GM12865 (cell line): Measurements from ENCODE around the gene PPFIBP2.

Experiments used
- DNase-seq: peaks from one replicate; pipeline ENCODE4 v3.0.0; 2010; ENCODE audit warnings: low read depth
- H3K4me3 ChIP-seq: 2 replicates; pipeline ENCODE4 v1.5.1; 2011; ENCODE audit warnings: mild to moderate bottlenecking, low read depth, low read length, control low read depth
- CTCF ChIP-seq: IDR thresholded peaks from 2 replicates; pipeline ENCODE4 v1.5.1; 2011; ENCODE audit warnings: low read length, control low read depth, low read depth, inconsistent platforms; ENCODE audit not compliant: insufficient read depth; ENCODE audit errors: missing control alignments

PPFIBP2 gene

DNA sequence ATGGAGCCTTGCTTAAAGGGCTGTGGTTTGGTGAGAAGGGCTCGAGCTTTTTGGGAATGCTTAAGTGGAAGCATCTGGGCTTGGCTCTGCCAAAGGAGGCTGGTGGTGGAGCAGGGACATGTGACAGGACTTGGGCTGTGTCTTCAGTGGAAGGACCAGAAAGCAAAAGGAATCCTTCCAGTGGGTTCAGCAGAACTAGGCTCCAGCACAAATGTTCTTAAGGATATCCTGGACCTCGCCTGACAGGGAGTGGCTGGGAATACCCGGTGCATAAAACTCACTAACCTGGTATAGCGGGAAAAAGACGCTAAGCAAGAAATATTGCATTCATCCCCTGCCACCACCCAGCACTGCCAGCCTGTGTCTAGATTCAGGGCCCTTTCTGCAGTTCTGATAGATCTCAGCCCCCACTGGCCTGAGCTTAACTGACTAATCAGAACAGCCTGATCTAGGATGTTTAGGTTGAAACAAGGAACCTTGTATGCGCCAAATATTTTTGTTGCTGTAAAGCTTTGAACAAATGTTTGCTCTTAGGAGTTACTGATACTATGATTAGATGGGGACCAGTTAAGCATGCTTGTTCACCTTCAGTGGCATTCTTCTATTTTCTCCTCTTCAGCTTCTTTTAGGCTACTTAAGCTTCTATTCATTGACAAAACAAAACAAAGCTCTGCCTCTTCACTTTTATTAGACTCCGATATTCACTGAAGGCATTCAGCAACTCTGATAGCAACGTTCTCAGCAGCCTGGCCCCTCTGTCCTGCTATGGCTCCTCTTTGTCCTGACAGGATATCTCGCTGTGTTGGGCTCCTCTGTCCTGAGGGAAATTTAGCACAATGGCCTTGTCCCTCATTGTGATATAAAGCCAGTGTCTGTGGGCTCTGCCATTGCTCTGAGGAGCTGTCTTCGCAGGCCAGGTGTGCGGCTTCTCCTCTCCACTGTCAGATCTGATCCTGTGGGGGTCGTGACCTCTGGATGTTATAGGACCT lies 25.0 kb downstream of the PPFIBP2 start:
- no peak for TF ChIP-seq CTCF
- DNase-seq = no peak
- H3K4me3 ChIP-seq = no peak overlapping the region

GRCh38 chr11:7540830-7541555 lies 27.2 kb downstream of the PPFIBP2 start:
- no peak for DNase-seq
- TF ChIP-seq CTCF = no peak
- H3K4me3 ChIP-seq = no peak overlapping the region

GRCh38 chr11:7543302-7543701 lies 29.5 kb downstream of the PPFIBP2 start:
- no peak for TF ChIP-seq CTCF
- no peak for DNase-seq
- no peak overlapping the region for H3K4me3 ChIP-seq

- no peak overlapping the region for H3K4me3 ChIP-seq
- TF ChIP-seq CTCF = no peak
- no peak for DNase-seq
Observed at GRCh38 chr11:7544021-7544420, 30.2 kb downstream of the PPFIBP2 start.

DNA sequence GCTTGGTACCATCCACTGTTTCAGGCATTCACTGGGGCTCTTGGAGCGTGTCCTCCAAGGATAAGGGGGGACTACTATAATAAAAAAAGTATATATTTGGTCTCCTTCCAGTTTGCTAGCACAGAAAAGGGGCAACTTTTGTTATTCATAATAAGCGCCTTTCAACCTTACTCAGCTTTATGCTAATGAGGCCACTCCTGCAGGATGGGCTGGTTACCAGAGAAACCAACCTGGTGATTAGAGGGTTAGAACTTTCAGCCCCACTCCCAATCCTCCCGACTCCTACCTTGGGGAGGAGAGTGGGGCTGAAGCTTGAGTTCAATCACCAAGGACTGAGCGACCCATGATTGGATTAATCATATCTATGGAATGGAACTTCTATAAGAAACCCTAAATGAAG lies 31.8 kb downstream of the PPFIBP2 start:
- no peak for TF ChIP-seq CTCF

DNA sequence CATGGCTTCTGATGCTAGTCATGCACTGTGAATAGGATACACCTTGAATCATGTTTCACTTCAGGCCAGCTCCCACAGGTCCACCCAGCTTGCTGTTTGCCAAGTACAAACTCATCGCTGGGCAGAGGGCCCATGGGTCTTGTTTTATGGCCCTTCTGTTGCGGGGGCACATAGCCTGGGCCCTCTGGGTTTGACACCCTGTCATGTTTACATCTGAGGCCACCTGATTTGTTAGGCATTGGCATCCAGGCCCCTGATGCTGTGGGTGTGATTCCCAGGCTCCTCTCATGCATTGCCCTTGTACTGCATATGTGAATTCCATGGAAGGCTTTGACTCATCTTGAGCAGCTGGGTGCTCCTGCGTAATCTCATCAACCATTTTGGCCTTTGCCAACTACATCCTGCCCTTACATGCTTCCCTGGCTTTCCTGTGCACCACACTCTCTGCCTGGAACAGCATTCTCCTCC lies 32.6 kb downstream of the PPFIBP2 start:
- no peak for DNase-seq
- no peak for TF ChIP-seq CTCF
- no peak overlapping the region for H3K4me3 ChIP-seq

More for the DNA sequence above, 31.8 kb downstream of the PPFIBP2 start:
- DNase-seq = no peak
- no peak overlapping the region for H3K4me3 ChIP-seq
